PC-3 (cell line): Measurements from ENCODE around the gene PCDH15. TPM values are rescaled to one million over a fixed set of nuclear protein-coding genes. Genes with fewer than 3 reads are reported as not detected.

Experiments used
- ATAC-seq: fragments of 200-7000 bp; cut with Tn5 transposase; 2 replicates; pipeline ENCODE4 v1.9.1; 2020; ENCODE audit warnings: mild to moderate bottlenecking, moderate library complexity
- BruUV-seq: library from RNA; stranded (reverse); fragments of 400-500 nt; replicated peaks from 2 replicates; lab custom pipeline; 2021; lab: Mats Ljungman, UMichigan
- CTCF ChIA-PET: fragments of 300-600 bp; sonication (Branson Sonifier 250); formaldehyde crosslinking; loops from one replicate; lab custom pipeline; 2022; ENCODE audit warnings: antibody characterized with exemption; lab: Charles Lee
- POLR2A ChIA-PET: fragments of 300-600 bp; sonication (Branson Sonifier 250); formaldehyde crosslinking; loops from one replicate; lab custom pipeline; 2022; ENCODE audit warnings: antibody characterized with exemption; ENCODE audit not compliant: unreplicated experiment; lab: Charles Lee
- DNase-seq: peaks from one replicate; pipeline ENCODE4 v3.0.0-alpha.2; 2015
- H2AFZ ChIP-seq: fragments of 300-600 bp; sonication (generic); 2 replicates; pipeline ENCODE4 v1.6.0; 2016; ENCODE audit warnings: antibody characterized with exemption, low read length
- H3F3A ChIP-seq: fragments of 300-600 bp; sonication (generic); one replicate; pipeline ENCODE4 v1.6.0; 2017; ENCODE audit warnings: antibody characterized with exemption, low read length, control low read depth, mild to moderate bottlenecking; ENCODE audit not compliant: unreplicated experiment
- H3K27ac ChIP-seq: fragments of 300-600 bp; sonication (generic); 2 replicates; pipeline ENCODE4 v1.5.1; 2016; ENCODE audit warnings: mild to moderate bottlenecking, low read length
- H3K27me3 ChIP-seq: fragments of 300-600 bp; sonication (generic); 2 replicates; pipeline ENCODE4 v1.6.1; 2016; ENCODE audit warnings: low read length, mixed read lengths
- H3K36me3 ChIP-seq: fragments of 300-600 bp; sonication (generic); 2 replicates; pipeline ENCODE4 v1.6.1; 2016; ENCODE audit warnings: low read depth, mixed run types, low read length, mixed read lengths
- H3K4me1 ChIP-seq: fragments of 300-600 bp; sonication (generic); 2 replicates; pipeline ENCODE4 v1.5.1; 2016; ENCODE audit warnings: low read length; ENCODE audit not compliant: insufficient read depth
- H3K4me2 ChIP-seq: fragments of 300-600 bp; sonication (generic); 2 replicates; pipeline ENCODE4 v1.6.0; 2016; ENCODE audit warnings: low read length
- H3K4me3 ChIP-seq: fragments of 300-600 bp; sonication (generic); 2 replicates; pipeline ENCODE4 v1.5.1; 2016; ENCODE audit warnings: mild to moderate bottlenecking, low read length, mixed read lengths
- H3K79me2 ChIP-seq: fragments of 300-600 bp; sonication (generic); 2 replicates; pipeline ENCODE4 v1.6.1; 2017; ENCODE audit warnings: low read length, mixed read lengths
- H3K9ac ChIP-seq: fragments of 300-600 bp; sonication (generic); 2 replicates; pipeline ENCODE4 v1.6.0; 2016; ENCODE audit warnings: mild to moderate bottlenecking, low read length
- H3K9me2 ChIP-seq: fragments of 300-600 bp; sonication (generic); replicated peaks from 2 replicates; pipeline ENCODE4 v1.6.1; 2016; ENCODE audit warnings: mixed run types, low read length, mixed read lengths
- H3K9me3 ChIP-seq: fragments of 300-600 bp; sonication (generic); 2 replicates; pipeline ENCODE4 v1.6.1; 2016; ENCODE audit warnings: low read length, mixed read lengths
- H4K20me1 ChIP-seq: fragments of 300-600 bp; sonication (generic); 2 replicates; pipeline ENCODE4 v1.6.1; 2016; ENCODE audit warnings: low read length, mixed read lengths
- EZH2 ChIP-seq: fragments of 300-600 bp; sonication (generic); IDR thresholded peaks from one replicate; pipeline ENCODE4 v1.6.1; 2017; ENCODE audit warnings: antibody characterized with exemption, mild to moderate bottlenecking, low read length; ENCODE audit not compliant: unreplicated experiment
- EZH2phosphoT487 ChIP-seq: fragments of 300-600 bp; sonication (generic); IDR thresholded peaks from 2 replicates; pipeline ENCODE4 v1.6.1; 2018; ENCODE audit warnings: mild to moderate bottlenecking, antibody characterized with exemption, low read length, borderline replicate concordance
- intact Hi-C: fragments of 100-400 bp; cut with micrococcal nuclease; formaldehyde crosslinking; loops from 2 replicates; pipeline ENCODE4 v1.9.0; 2023
- total RNA-seq: library from RNA; depleted of rRNA; stranded (reverse); fragments of >200 nt; gene quantifications from 2 replicates; pipeline ENCODE4 v1.2.3, GENCODE V29; 2014
- TF ChIP-seq, protein P1 (sequence below): fragments of 300-600 bp; sonication (generic); conservative IDR thresholded peaks from 2 replicates; pipeline ENCODE4 v1.5.1; 2017; ENCODE audit warnings: antibody characterized with exemption, low read depth, mild to moderate bottlenecking, low read length

Gene PCDH15
- total RNA-seq, 1 experiment from 2014 or later = not detected

DNA sequence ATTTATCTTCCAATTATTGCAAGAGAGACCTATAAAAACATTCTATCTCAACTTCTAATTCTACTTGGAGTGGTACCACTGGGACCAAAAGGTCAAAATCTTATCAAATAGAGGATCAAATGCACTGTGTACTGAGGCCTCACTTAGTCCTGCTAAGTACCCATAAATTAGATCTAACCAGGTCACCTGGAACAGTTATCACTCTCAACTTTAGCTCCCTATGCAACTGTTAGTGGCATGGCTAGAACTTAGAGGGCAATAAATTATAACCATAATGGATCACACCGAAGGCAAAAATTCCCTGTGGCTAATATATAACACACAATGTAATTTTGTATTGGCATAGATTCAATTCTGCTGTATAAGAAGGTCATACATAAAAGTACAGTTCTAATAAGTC lies 428.9 kb downstream of the PCDH15 start:
- ATAC-seq (no peak), DNase-seq (no peak)
- POLR2A ChIA-PET = no interaction called here
- intact Hi-C loops = no loop called here
- Histone ChIP-seq H3F3A (no peaks in the 10 kb centered on the region), H4K20me1 (no peaks in the 10 kb centered on the region), H3K27me3 (no peaks in the 10 kb centered on the region), H3K36me3 (no peaks in the 10 kb centered on the region), H3K4me3 (no peak overlapping the region), H3K4me2 (no peak overlapping the region), H2AFZ (no peak overlapping the region), H3K9me3 (no peaks in the 10 kb centered on the region), H3K27ac (no peak overlapping the region), H3K9ac (no peak overlapping the region), H3K79me2 (no peaks in the 10 kb centered on the region), H3K4me1 (no peaks in the 10 kb centered on the region), H3K9me2 (no peaks in the 10 kb centered on the region)
- BruUV-seq = no TSS peak
- CTCF ChIA-PET = no interaction called here
- TF ChIP-seq, protein P1, sequence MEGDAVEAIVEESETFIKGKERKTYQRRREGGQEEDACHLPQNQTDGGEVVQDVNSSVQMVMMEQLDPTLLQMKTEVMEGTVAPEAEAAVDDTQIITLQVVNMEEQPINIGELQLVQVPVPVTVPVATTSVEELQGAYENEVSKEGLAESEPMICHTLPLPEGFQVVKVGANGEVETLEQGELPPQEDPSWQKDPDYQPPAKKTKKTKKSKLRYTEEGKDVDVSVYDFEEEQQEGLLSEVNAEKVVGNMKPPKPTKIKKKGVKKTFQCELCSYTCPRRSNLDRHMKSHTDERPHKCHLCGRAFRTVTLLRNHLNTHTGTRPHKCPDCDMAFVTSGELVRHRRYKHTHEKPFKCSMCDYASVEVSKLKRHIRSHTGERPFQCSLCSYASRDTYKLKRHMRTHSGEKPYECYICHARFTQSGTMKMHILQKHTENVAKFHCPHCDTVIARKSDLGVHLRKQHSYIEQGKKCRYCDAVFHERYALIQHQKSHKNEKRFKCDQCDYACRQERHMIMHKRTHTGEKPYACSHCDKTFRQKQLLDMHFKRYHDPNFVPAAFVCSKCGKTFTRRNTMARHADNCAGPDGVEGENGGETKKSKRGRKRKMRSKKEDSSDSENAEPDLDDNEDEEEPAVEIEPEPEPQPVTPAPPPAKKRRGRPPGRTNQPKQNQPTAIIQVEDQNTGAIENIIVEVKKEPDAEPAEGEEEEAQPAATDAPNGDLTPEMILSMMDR = no peak
- no peak for TF ChIP-seq EZH2phosphoT487
- no peak for TF ChIP-seq EZH2

DNA sequence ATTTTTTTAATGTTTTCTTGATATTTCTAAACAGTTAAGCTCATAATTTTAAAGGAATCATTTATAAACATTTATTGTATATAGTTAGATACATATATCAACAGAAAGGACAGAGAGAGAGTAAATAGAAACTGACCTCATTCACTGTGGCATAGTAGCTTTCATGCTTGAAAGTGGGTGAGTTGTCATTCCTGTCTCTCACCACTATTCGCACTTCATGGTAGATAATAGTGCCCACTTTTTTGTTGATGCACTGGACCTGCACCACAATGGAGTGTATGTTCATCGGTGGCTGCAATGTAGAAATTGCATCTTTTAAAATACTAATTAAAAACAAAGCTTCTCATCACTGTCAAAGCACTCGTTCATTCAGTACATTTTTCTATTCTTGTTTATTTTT lies 432.0 kb downstream of the PCDH15 start:
- ATAC-seq (peak; percentile 90), DNase-seq (peak; percentile 26)
- Histone ChIP-seq H3K4me3 (no peak overlapping the region), H4K20me1 (no peaks in the 10 kb centered on the region), H3K27me3 (no peaks in the 10 kb centered on the region), H3K4me1 (no peaks in the 10 kb centered on the region), H3K9ac (no peak overlapping the region), H3K27ac (no peak overlapping the region), H3K9me2 (no peaks in the 10 kb centered on the region), H2AFZ (no peak overlapping the region), H3K4me2 (no peak overlapping the region), H3K79me2 (no peaks in the 10 kb centered on the region), H3F3A (no peaks in the 10 kb centered on the region), H3K36me3 (no peaks in the 10 kb centered on the region), H3K9me3 (no peaks in the 10 kb centered on the region)
- no TSS peak for BruUV-seq
- intact Hi-C loops = no loop called here
- CTCF ChIA-PET = no interaction called here
- POLR2A ChIA-PET = no interaction called here
- TF ChIP-seq, protein P1 = peak; percentile 23; the same call in 1 of the 2 replicates
- no peak for TF ChIP-seq EZH2

DNA sequence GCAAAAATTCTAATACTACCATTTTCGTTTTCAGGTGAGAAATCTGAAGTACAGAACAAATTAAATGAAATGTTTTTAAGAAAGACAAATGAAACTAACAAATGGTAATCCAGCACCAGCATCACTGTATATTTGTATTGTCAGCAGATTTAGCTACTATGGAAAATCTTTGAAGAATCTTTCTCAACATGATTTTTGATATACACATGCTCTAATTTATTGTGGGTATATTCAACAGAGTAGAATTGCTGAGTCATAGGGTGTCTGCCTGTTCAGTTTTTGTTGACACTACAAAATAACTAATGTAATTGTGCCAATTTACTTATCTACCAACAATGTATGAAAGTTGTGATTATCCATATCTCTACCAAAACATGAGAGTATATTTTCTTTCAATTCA lies 437.6 kb downstream of the PCDH15 start:
- intact Hi-C loops = no loop called here
- no peak overlapping the region for H3K4me2 ChIP-seq

More for the DNA sequence above, 437.6 kb downstream of the PCDH15 start:
- H3K4me1 ChIP-seq = 0 out of 2 replicates have a peak, but pooled peaks cover 3% of the 10 kb centered on the region
- no peaks in the 10 kb centered on the region for H3K79me2 ChIP-seq
- CTCF ChIA-PET = no interaction called here
- H3K9me3 ChIP-seq = no peaks in the 10 kb centered on the region; the same call in 1 of the 2 replicates
- no peaks in the 10 kb centered on the region for H3K9me2 ChIP-seq
- TF ChIP-seq, protein P1 = no peak
- TF ChIP-seq EZH2 (no peak), EZH2phosphoT487 (no peak)
- POLR2A ChIA-PET = no interaction called here
- no TSS peak for BruUV-seq
- no peaks in the 10 kb centered on the region for H3K27me3 ChIP-seq
- H2AFZ ChIP-seq = no peak overlapping the region; the same call in 1 of the 2 replicates
- H3K9ac ChIP-seq = no peak overlapping the region
- H3K4me3 ChIP-seq = no peak overlapping the region
- no peaks in the 10 kb centered on the region for H3K36me3 ChIP-seq
- ATAC-seq (peak; percentile 57), DNase-seq (no peak)
- no peaks in the 10 kb centered on the region for H3F3A ChIP-seq
- H3K27ac ChIP-seq = no peak overlapping the region
- no peaks in the 10 kb centered on the region for H4K20me1 ChIP-seq
